ENCODE measurements around the gene ZMIZ2. TPM values are rescaled to one million over a fixed set of nuclear protein-coding genes. Genes with fewer than 3 reads are reported as not detected.

Gene ZMIZ2
- total RNA-seq, 2 donors from 2014 or later: 61.8 to 112 TPM

GRCh38 chr7:44712012-44712411 lies 36.6 kb upstream of the ZMIZ2 start:
- no peak overlapping the region for H3K9ac ChIP-seq (ENCODE audit: low read depth in 2 of 2, low read length in 2 of 2)
- H3K27me3 ChIP-seq: no peaks in the 10 kb centered on the region
- peaks cover 11% of the 10 kb centered on the region for H3K36me3 ChIP-seq
- H3K4me1 ChIP-seq: no peaks in the 10 kb centered on the region
- no peaks in the 10 kb centered on the region for H3K9me3 ChIP-seq
- H3K4me3 ChIP-seq: no peak overlapping the region
- no peak overlapping the region for H3K27ac ChIP-seq
- no peak for TF ChIP-seq CTCF (IDR thresholded peaks at IDR 0.05)
- DNase-seq: no peak
- intact Hi-C loops (cut with DNase I): no loop called here

- H3K4me1 ChIP-seq: no peaks in the 10 kb centered on the region
- H3K9me3 ChIP-seq: no peaks in the 10 kb centered on the region
- no peaks in the 10 kb centered on the region for H3K27me3 ChIP-seq
- no peak for TF ChIP-seq CTCF (IDR thresholded peaks at IDR 0.05)
- H3K27ac ChIP-seq: no peak overlapping the region
- peaks cover 4% of the 10 kb centered on the region for H3K36me3 ChIP-seq
- intact Hi-C loops (cut with DNase I): no loop called here
- H3K4me3 ChIP-seq: no peak overlapping the region
- no peak overlapping the region for H3K9ac ChIP-seq (ENCODE audit: low read depth in 2 of 2, low read length in 2 of 2)
- DNase-seq: no peak
These were observed 35.5 kb upstream of the ZMIZ2 start for GRCh38 chr7:44713141-44713540.

- no peak for DNase-seq
- Histone ChIP-seq H3K27me3 (no peaks in the 10 kb centered on the region), H3K9me3 (no peaks in the 10 kb centered on the region), H3K36me3 (no peaks in the 10 kb centered on the region), H3K4me1 (no peaks in the 10 kb centered on the region), H3K9ac (ENCODE audit: low read depth in 2 of 2, low read length in 2 of 2) (no peak overlapping the region), H3K4me3 (no peak overlapping the region), H3K27ac (no peak overlapping the region)
- no peak for TF ChIP-seq CTCF (IDR thresholded peaks at IDR 0.05)
- intact Hi-C loops (cut with DNase I): no loop called here
These were observed 34.8 kb upstream of the ZMIZ2 start for GRCh38 chr7:44713680-44714335.

GRCh38 chr7:44716205-44716604 lies 32.4 kb upstream of the ZMIZ2 start:
- H3K4me3 ChIP-seq: no peak overlapping the region
- H3K36me3 ChIP-seq: no peaks in the 10 kb centered on the region
- no peaks in the 10 kb centered on the region for H3K9me3 ChIP-seq
- no peaks in the 10 kb centered on the region for H3K27me3 ChIP-seq
- H3K27ac ChIP-seq: no peak overlapping the region
- H3K4me1 ChIP-seq: no peaks in the 10 kb centered on the region
- TF ChIP-seq CTCF (IDR thresholded peaks at IDR 0.05): no peak
- intact Hi-C loops (cut with DNase I): no loop called here
- DNase-seq: no peak
- H3K9ac ChIP-seq (ENCODE audit: low read depth in 2 of 2, low read length in 2 of 2): no peak overlapping the region

- Histone ChIP-seq H3K36me3 (no peaks in the 10 kb centered on the region), H3K27me3 (no peaks in the 10 kb centered on the region), H3K4me3 (no peak overlapping the region), H3K9me3 (no peaks in the 10 kb centered on the region), H3K27ac (no peak overlapping the region), H3K4me1 (no peaks in the 10 kb centered on the region), H3K9ac (ENCODE audit: low read depth in 2 of 2, low read length in 2 of 2) (no peak overlapping the region)
- no peak for TF ChIP-seq CTCF (IDR thresholded peaks at IDR 0.05)
- intact Hi-C loops (cut with DNase I): no loop called here
- DNase-seq: no peak
These were observed 28.3 kb upstream of the ZMIZ2 start for GRCh38 chr7:44720301-44720700.
